Activated T-helper 17 cell treated with anti-CD3 and anti-CD28 coated beads, Interleukin-2, amount 50 U/mL, for 72 hours (primary cell): ENCODE data around the gene TFE3. TPM values are rescaled to one million over a fixed set of nuclear protein-coding genes. Genes with fewer than 3 reads are reported as not detected.

Experiments
- ATAC-seq: fragments of 150-1000 bp; cut with Tn5 transposase; replicated peaks from 2 replicates; pipeline ENCODE4 v1.10.0; 2021; ENCODE audit warnings: mild to moderate bottlenecking, moderate library complexity
- H3K27ac Mint-ChIP-seq: one replicate; pipeline ENCODE4 v1.8.0; 2022; ENCODE audit warnings: mixed read lengths
- H3K27me3 Mint-ChIP-seq: one replicate; pipeline ENCODE4 v1.8.0; 2022; ENCODE audit warnings: mixed read lengths
- H3K36me3 Mint-ChIP-seq: one replicate; pipeline ENCODE4 v1.8.0; 2022; ENCODE audit warnings: low read depth, mild to moderate bottlenecking, mixed read lengths
- H3K4me1 Mint-ChIP-seq: one replicate; pipeline ENCODE4 v1.8.0; 2022; ENCODE audit warnings: mixed read lengths
- H3K4me3 Mint-ChIP-seq: one replicate; pipeline ENCODE4 v1.8.0; 2022; ENCODE audit warnings: mild to moderate bottlenecking, mixed read lengths
- H3K9me3 Mint-ChIP-seq: one replicate; pipeline ENCODE4 v1.8.0; 2022; ENCODE audit warnings: mixed read lengths
- total RNA-seq, 2 donors: library from RNA; stranded (reverse); gene quantifications; one replicate each; pipeline ENCODE4 v1.2.3, GENCODE V29; 2022

TFE3 gene
- total RNA-seq, result 10 to 100 TPM; 35.0 to 38.9 TPM

- ATAC-seq, result peak; percentile 92
- Mint-ChIP-seq H3K9me3 (no peaks in the 10 kb centered on the region), H3K4me1 (peaks cover 5% of the 10 kb centered on the region), H3K27ac (peak within 1 kb of the TSS; percentile 93), H3K4me3 (peak within 1 kb of the TSS; percentile 96), H3K36me3 (peaks cover 35% of the 10 kb centered on the region), H3K27me3 (no peaks in the 10 kb centered on the region)
These were observed at the start of gene TFE3 for GRCh38 chrX:49043220-49043986. Gene TFE3, minus strand, starts transcription at chrX:49043357. Its CDS starts 131 bp downstream, at chrX:49043226.

GRCh38 chrX:49089553-49089952, 46.4 kb upstream of the TFE3 start:
- no peaks in the 10 kb centered on the region for H3K4me1 Mint-ChIP-seq
- no peaks in the 10 kb centered on the region for H3K36me3 Mint-ChIP-seq
- H3K4me3 Mint-ChIP-seq, result no peak overlapping the region
- H3K27me3 Mint-ChIP-seq, result no peaks in the 10 kb centered on the region
- H3K9me3 Mint-ChIP-seq, result no peaks in the 10 kb centered on the region
- H3K27ac Mint-ChIP-seq, result no peak overlapping the region
- ATAC-seq, result no peak

GRCh38 chrX:49082271-49082871, 39.2 kb upstream of the TFE3 start:
- Mint-ChIP-seq H3K4me1 (peaks cover 4% of the 10 kb centered on the region), H3K27me3 (no peaks in the 10 kb centered on the region), H3K9me3 (no peaks in the 10 kb centered on the region), H3K27ac (peak overlapping the region; percentile 9), H3K4me3 (no peak overlapping the region), H3K36me3 (no peaks in the 10 kb centered on the region)
- ATAC-seq, result no peak

GRCh38 chrX:49079489-49080428, 36.6 kb upstream of the TFE3 start, which contains the start of gene WDR45:
Gene WDR45, minus strand, starts transcription at chrX:49079887. Its CDS starts 1,792 bp downstream, at chrX:49078095.
- H3K36me3 Mint-ChIP-seq, result no peaks in the 10 kb centered on the region
- no peaks in the 10 kb centered on the region for H3K9me3 Mint-ChIP-seq
- peak within 1 kb of the TSS; percentile 91 for H3K4me3 Mint-ChIP-seq
- H3K27ac Mint-ChIP-seq, result peak within 1 kb of the TSS; percentile 95
- H3K4me1 Mint-ChIP-seq, result peaks cover 4% of the 10 kb centered on the region
- peak; percentile 92 for ATAC-seq
- H3K27me3 Mint-ChIP-seq, result no peaks in the 10 kb centered on the region

GRCh38 chrX:49077941-49078340, 34.8 kb upstream of the TFE3 start:
- peaks cover 8% of the 10 kb centered on the region for H3K4me1 Mint-ChIP-seq
- no peak overlapping the region for H3K4me3 Mint-ChIP-seq
- no peaks in the 10 kb centered on the region for H3K9me3 Mint-ChIP-seq
- no peaks in the 10 kb centered on the region for H3K27me3 Mint-ChIP-seq
- no peak for ATAC-seq
- no peak overlapping the region for H3K27ac Mint-ChIP-seq
- peaks cover 12% of the 10 kb centered on the region for H3K36me3 Mint-ChIP-seq

GRCh38 chrX:49075347-49075746, 32.2 kb upstream of the TFE3 start:
- ATAC-seq, result no peak
- no peaks in the 10 kb centered on the region for H3K9me3 Mint-ChIP-seq
- H3K27me3 Mint-ChIP-seq, result no peaks in the 10 kb centered on the region
- H3K4me1 Mint-ChIP-seq, result peaks cover 8% of the 10 kb centered on the region
- no peak overlapping the region for H3K4me3 Mint-ChIP-seq
- no peak overlapping the region for H3K27ac Mint-ChIP-seq
- peaks cover 12% of the 10 kb centered on the region for H3K36me3 Mint-ChIP-seq

GRCh38 chrX:49073601-49074575, 30.7 kb upstream of the TFE3 start, which contains the start of gene PRAF2:
Gene PRAF2, minus strand, starts transcription at chrX:49074002. Its CDS starts 15 bp downstream, at chrX:49073987.
- H3K4me1 Mint-ChIP-seq, result peaks cover 8% of the 10 kb centered on the region
- peaks cover 12% of the 10 kb centered on the region for H3K36me3 Mint-ChIP-seq
- ATAC-seq, result peak; percentile 98
- no peaks in the 10 kb centered on the region for H3K9me3 Mint-ChIP-seq
- no peaks in the 10 kb centered on the region for H3K27me3 Mint-ChIP-seq
- peak within 1 kb of the TSS; percentile 81 for H3K4me3 Mint-ChIP-seq
- peak within 1 kb of the TSS; percentile 85 for H3K27ac Mint-ChIP-seq

GRCh38 chrX:49072712-49073095, 29.5 kb upstream of the TFE3 start:
- H3K27me3 Mint-ChIP-seq, result no peaks in the 10 kb centered on the region
- no peaks in the 10 kb centered on the region for H3K9me3 Mint-ChIP-seq
- peaks cover 12% of the 10 kb centered on the region for H3K36me3 Mint-ChIP-seq
- ATAC-seq, result no peak
- peak overlapping the region; percentile 81 for H3K4me3 Mint-ChIP-seq
- H3K27ac Mint-ChIP-seq, result peak overlapping the region; percentile 85
- H3K4me1 Mint-ChIP-seq, result peaks cover 8% of the 10 kb centered on the region

- peak overlapping the region; percentile 81 for H3K4me3 Mint-ChIP-seq
- peaks cover 8% of the 10 kb centered on the region for H3K4me1 Mint-ChIP-seq
- H3K27ac Mint-ChIP-seq, result no peak overlapping the region
- peaks cover 12% of the 10 kb centered on the region for H3K36me3 Mint-ChIP-seq
- no peak for ATAC-seq
- H3K9me3 Mint-ChIP-seq, result no peaks in the 10 kb centered on the region
- no peaks in the 10 kb centered on the region for H3K27me3 Mint-ChIP-seq
These were observed 28.9 kb upstream of the TFE3 start for GRCh38 chrX:49071877-49072711.

GRCh38 chrX:49070988-49071387, 27.8 kb upstream of the TFE3 start:
- Mint-ChIP-seq H3K4me1 (peaks cover 8% of the 10 kb centered on the region), H3K4me3 (no peak overlapping the region)

GRCh38 chrX:49069038-49069437, 25.9 kb upstream of the TFE3 start:
- no peak for ATAC-seq
- Mint-ChIP-seq H3K27me3 (no peaks in the 10 kb centered on the region), H3K36me3 (peaks cover 5% of the 10 kb centered on the region), H3K9me3 (no peaks in the 10 kb centered on the region), H3K27ac (no peak overlapping the region), H3K4me1 (peaks cover 8% of the 10 kb centered on the region), H3K4me3 (no peak overlapping the region)

More at GRCh38 chrX:49070988-49071387, 27.8 kb upstream of the TFE3 start:
- H3K9me3 Mint-ChIP-seq, result no peaks in the 10 kb centered on the region
- no peak overlapping the region for H3K27ac Mint-ChIP-seq
- no peaks in the 10 kb centered on the region for H3K27me3 Mint-ChIP-seq
- peaks cover 12% of the 10 kb centered on the region for H3K36me3 Mint-ChIP-seq
- no peak for ATAC-seq

GRCh38 chrX:49067285-49068120, 24.3 kb upstream of the TFE3 start:
- H3K27ac Mint-ChIP-seq, result no peak overlapping the region
- no peaks in the 10 kb centered on the region for H3K36me3 Mint-ChIP-seq
- H3K4me3 Mint-ChIP-seq, result no peak overlapping the region
- ATAC-seq, result no peak
- no peaks in the 10 kb centered on the region for H3K9me3 Mint-ChIP-seq
- no peaks in the 10 kb centered on the region for H3K27me3 Mint-ChIP-seq
- no peaks in the 10 kb centered on the region for H3K4me1 Mint-ChIP-seq
